GM12891 (cell line): ENCODE results near the gene DNMT3B.
"Not testable (repeated sequence)": the region's sequence is repeated elsewhere in the genome, so short reads cannot be mapped to it uniquely, and the experiment has no call there.

Experiments
- DNase-seq: peaks from one replicate; pipeline ENCODE4 v3.0.0; 2011; ENCODE audit warnings: low spot score; ENCODE audit not compliant: insufficient read length
- FAIRE-seq: peaks from 2 replicates; lab custom pipeline; 2011; peaks lifted over from hg19 to GRCh38; lab: Jason Lieb, UNC
- PAX5 ChIP-seq: IDR thresholded peaks from 2 replicates; pipeline ENCODE4 v1.6.1; 2011; ENCODE audit warnings: low read length, moderate library complexity, mild to moderate bottlenecking; ENCODE audit not compliant: insufficient read depth, severe bottlenecking
- POLR2A ChIP-seq: IDR thresholded peaks from 2 replicates; pipeline ENCODE4 v1.6.1; 2011; ENCODE audit warnings: low read depth, low read length, control low read depth
- POLR2AphosphoS5 ChIP-seq: IDR thresholded peaks from 2 replicates; pipeline ENCODE4 v1.6.1; 2011; ENCODE audit warnings: low read depth, low read length, control low read depth
- POU2F2 ChIP-seq: IDR thresholded peaks from 2 replicates; pipeline ENCODE4 v1.6.1; 2011; ENCODE audit warnings: low read depth, mild to moderate bottlenecking, control low read depth, low read length, moderate library complexity
- SPI1 ChIP-seq: IDR thresholded peaks from 2 replicates; pipeline ENCODE4 v1.6.1; 2011; ENCODE audit warnings: low read depth, low read length, control low read depth
- TAF1 ChIP-seq: IDR thresholded peaks from 2 replicates; pipeline ENCODE4 v1.6.1; 2011; ENCODE audit warnings: low read depth, low read length, control low read depth

The DNMT3B gene

DNA sequence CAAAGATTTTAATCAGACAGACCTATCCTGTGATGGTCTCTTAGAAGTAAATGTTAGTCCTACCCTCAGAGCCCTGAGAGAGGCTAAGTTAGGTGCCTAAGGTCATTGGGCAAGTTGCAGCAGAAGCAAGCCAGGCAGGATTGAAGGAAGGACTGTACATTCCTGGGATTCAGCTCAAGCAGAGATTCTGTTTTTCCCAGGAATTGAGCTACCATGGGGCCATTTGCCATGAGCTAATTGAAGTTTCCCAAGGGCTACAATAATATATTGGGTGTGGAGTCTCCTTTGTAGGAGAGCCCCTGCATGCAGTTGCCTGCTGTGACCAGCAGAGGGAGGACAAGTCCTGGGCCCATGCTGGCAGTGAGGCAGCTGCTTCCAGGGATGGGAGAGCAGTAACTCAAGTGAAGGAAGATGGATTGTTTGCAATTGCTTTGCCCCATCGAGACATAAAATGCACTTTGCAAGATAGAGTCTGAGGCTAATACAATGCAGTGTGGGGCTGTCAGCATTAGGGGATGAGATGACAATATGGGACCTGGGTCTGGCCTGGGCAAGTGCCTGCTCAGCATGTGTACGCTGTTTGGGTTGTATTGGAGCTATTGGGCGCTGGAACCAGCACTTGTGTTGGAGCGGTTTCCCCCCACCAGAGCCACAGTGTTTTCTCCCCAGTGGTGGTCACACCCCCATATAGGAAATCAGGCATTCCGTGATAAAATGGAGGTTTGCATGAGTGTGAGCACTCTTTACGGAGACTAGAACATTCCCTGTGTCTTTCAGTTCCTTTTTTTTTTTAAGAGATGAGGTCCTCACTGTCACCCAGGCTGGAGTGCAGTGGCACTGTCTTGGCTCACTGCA is 27.9 kb downstream of the DNMT3B start:
- DNase-seq (peak; percentile 76), FAIRE-seq (peak; percentile 78)
- TF ChIP-seq POLR2A (no peak), PAX5 (no peak), POLR2AphosphoS5 (no peak), TAF1 (no peak), SPI1 (peak; percentile 51), POU2F2 (0 out of 2 replicates have a peak, but pooled peaks have one; percentile 15)

DNA sequence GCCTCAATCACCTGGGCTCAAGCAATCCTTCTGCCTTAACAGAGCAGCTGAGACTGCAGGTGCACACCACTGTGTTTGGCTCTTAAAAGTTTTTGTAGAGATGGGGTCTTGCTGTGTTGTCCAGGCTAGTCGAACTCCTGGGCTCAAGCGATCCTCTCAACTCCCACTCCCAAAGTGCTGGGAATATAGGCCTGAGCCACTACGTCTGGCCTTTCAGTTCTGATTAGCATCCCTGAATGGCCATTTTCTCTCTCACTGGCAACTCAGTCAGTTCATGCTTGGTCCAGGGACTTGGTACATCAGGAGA is 28.5 kb downstream of the DNMT3B start:
- DNase-seq = no peak
- no peak for TF ChIP-seq POLR2A
- no peak for TF ChIP-seq TAF1
- TF ChIP-seq POLR2AphosphoS5 = no peak
- TF ChIP-seq PAX5 = no peak
- no peak for TF ChIP-seq POU2F2
- TF ChIP-seq SPI1 = no peak
- FAIRE-seq = no peak

- peak; percentile 47 for DNase-seq
- TF ChIP-seq POU2F2 (peak; percentile 24; the same call in 1 of the 2 replicates), SPI1 (no peak)
- FAIRE-seq = peak; percentile 20
Observed at GRCh38 chr20:32792316-32792715, 30.1 kb downstream of the DNMT3B start.

DNA sequence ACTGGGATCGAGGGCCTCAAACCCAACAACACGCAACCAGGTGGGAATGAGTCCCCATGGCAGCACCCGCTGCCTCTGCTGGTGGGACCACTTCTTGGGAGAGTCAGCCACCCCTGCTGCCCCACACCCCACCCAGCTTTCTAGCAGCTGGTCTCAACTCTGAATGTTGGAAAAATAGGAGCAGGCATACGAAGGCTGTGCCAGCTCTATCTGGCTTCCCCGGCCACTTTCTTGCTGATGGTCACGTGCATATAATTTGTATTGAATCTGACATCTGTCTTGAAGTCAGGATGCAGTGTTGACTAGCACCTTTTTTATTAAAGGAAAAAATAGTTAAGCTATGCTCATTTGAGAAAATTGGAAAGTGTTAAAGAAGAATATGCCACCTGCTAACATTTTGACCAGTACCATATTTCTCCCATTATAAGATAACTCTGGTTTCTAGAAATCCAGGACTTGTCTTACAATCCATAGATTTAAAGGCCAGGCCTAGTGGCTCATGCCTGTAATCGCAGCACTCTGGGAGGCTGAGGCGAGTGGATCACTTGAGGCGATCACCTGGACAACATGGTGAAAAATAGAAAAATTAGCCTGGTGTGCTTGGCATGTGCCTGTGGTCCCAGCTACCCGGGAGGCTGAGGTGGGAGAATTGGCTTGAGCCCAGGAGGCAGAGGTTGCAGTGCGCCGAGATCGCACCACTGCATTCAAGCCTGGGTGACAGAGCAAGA is 30.7 kb downstream of the DNMT3B start:
- TF ChIP-seq POLR2AphosphoS5 = no peak
- no peak for TF ChIP-seq TAF1
- no peak for TF ChIP-seq POLR2A
- no peak for TF ChIP-seq PAX5
- no peak for TF ChIP-seq POU2F2
- no peak for TF ChIP-seq SPI1
- DNase-seq (no peak), FAIRE-seq (no peak)

DNA sequence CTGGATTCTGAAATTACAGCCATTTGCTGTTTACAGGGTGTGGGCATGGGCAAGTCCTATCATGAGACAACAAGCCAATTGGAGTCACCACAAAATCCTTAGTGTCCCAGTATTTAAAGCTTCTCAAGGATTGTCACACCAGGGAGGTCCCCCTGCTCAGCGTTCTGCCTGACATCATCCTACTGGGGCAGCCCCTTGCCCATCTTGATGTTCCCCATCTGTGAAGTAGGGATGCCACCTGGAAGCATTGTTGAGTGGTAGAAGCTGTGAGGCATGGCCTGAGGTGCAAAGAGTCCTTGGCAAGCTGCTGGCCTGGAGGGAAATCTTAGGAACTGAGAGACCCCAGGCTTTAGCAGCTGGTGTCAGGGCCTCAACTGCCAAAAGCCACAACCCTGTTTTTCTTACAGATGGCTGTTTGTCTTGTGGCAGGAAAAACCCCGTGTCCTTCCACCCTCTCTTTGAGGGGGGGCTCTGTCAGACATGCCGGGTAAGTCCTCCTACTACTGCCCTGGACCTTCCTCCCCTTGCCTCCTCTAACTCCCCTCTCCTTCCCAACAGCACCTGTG is 34.3 kb downstream of the DNMT3B start:
- FAIRE-seq (no peak), DNase-seq (no peak)
- TF ChIP-seq PAX5 (no peak), POLR2AphosphoS5 (no peak), TAF1 (no peak), POLR2A (no peak), SPI1 (no peak), POU2F2 (no peak)

- no peak for TF ChIP-seq POLR2A
- no peak for TF ChIP-seq SPI1
- no peak for TF ChIP-seq TAF1
- DNase-seq = no peak
- FAIRE-seq = no peak
Observed at GRCh38 chr20:32796981-32797451, 34.8 kb downstream of the DNMT3B start.

- FAIRE-seq, DNase-seq: not testable (repeated sequence)
Observed at GRCh38 chr20:32797571-32797970, 35.4 kb downstream of the DNMT3B start.

DNA sequence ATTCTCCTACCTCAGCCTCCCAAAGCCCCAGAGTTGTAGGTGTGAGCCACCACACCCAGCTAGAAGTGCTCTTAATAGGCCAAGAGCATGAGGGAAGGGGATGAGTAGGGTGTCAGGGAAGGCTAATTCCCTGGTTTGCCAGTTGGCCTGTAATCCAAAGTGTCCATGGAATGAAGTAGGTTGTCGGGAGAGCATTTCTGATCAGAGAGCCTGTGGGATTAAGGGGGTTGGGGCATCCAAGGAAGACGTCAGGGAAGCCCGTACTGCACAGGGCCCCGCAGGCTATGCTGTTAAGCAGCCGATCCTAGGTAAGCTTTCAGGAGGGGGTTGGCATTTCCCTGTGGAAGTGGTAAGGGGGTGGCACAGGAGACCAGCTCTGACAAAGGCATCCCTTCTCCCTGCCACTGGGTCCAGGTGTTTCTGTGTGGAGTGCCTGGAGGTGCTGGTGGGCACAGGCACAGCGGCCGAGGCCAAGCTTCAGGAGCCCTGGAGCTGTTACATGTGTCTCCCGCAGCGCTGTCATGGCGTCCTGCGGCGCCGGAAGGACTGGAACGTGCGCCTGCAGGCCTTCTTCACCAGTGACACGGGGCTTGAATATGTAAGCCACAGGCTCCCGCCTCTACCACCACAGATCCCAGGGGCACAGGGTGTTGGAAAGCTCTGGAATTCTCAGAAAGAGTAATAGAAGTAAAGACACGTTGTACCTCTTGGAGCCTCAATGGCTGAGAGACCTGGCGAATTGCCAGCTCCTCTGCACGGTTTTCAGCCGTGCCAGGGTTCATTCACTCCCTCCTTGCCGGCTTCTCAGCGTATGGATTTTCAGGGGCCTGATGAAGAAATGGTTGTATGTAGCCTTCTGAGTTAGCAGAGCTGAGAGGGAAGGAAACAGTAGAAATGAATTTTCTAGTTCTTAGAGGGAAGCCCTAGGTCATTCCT is 36.1 kb downstream of the DNMT3B start:
- TF ChIP-seq PAX5 = no peak
- no peak for TF ChIP-seq TAF1
- no peak for TF ChIP-seq SPI1
- TF ChIP-seq POLR2AphosphoS5 = no peak
- no peak for TF ChIP-seq POU2F2
- TF ChIP-seq POLR2A = no peak
- no peak for FAIRE-seq
- DNase-seq = no peak

- FAIRE-seq (no peak), DNase-seq (no peak)
- TF ChIP-seq POLR2AphosphoS5 (no peak), POLR2A (no peak), POU2F2 (no peak), TAF1 (no peak), SPI1 (no peak), PAX5 (no peak)
Observed at GRCh38 chr20:32803092-32803491, 40.9 kb downstream of the DNMT3B start.
